T-helper 17 cell (primary cell): Measurements from ENCODE around the gene FTO. TPM values are rescaled to one million over a fixed set of nuclear protein-coding genes. Genes with fewer than 3 reads are reported as not detected.
"Not testable (repeated sequence)": the region's sequence is repeated elsewhere in the genome, so short reads cannot be mapped to it uniquely, and the experiment has no call there.

Experiments used
- ATAC-seq: fragments of 150-1000 bp; cut with Tn5 transposase; 2 replicates; pipeline ENCODE4 v1.10.0; 2021; ENCODE audit warnings: mild to moderate bottlenecking, moderate library complexity
- DNase-seq, 3 donors: peaks; one replicate each; pipeline versions ENCODE4 v3.0.0 to v3.0.0-alpha.2; 2020 to 2021
- H3K9me3 ChIP-seq: one replicate; pipeline ENCODE4 v1.7.0; 2013; ENCODE audit warnings: low read length, mild to moderate bottlenecking; ENCODE audit not compliant: control insufficient read depth, poor library complexity, severe bottlenecking
- H3K27ac Mint-ChIP-seq: one replicate; pipeline ENCODE4 v1.8.0; 2022; ENCODE audit warnings: mild to moderate bottlenecking, moderate library complexity, mixed read lengths
- H3K27me3 Mint-ChIP-seq: one replicate; pipeline ENCODE4 v1.8.0; 2022; ENCODE audit warnings: mixed read lengths
- H3K36me3 Mint-ChIP-seq: one replicate; pipeline ENCODE4 v1.8.0; 2022; ENCODE audit warnings: low read depth, mixed read lengths
- H3K4me1 Mint-ChIP-seq: one replicate; pipeline ENCODE4 v1.8.0; 2022; ENCODE audit warnings: mild to moderate bottlenecking, mixed read lengths
- H3K4me3 Mint-ChIP-seq: one replicate; pipeline ENCODE4 v1.8.0; 2022; ENCODE audit warnings: mild to moderate bottlenecking, moderate library complexity, mixed read lengths
- total RNA-seq, 4 donors: library from RNA in 2 of 4; stranded (reverse) in 2 of 4; gene quantifications; one replicate each; pipeline ENCODE4 v1.2.3 and lab custom pipeline; 2022 to 2026

The FTO gene
- total RNA-seq, 2 donors from 2014 or later: 53.0 to 53.3 TPM

GRCh38 chr16:53836680-53837079 is 132.7 kb downstream of the FTO start:
- no peaks in the 10 kb centered on the region for H3K27me3 Mint-ChIP-seq

GRCh38 chr16:53837426-53837825 is 133.5 kb downstream of the FTO start:
- Mint-ChIP-seq H3K36me3 (peaks cover 6% of the 10 kb centered on the region), H3K4me3 (no peak overlapping the region), H3K27ac (no peak overlapping the region), H3K27me3 (no peaks in the 10 kb centered on the region), H3K4me1 (peaks cover 6% of the 10 kb centered on the region)
- DNase-seq (no peak), ATAC-seq (no peak)
- no peaks in the 10 kb centered on the region for H3K9me3 ChIP-seq

More at GRCh38 chr16:53836680-53837079, 132.7 kb downstream of the FTO start:
- Mint-ChIP-seq H3K36me3 (peaks cover 8% of the 10 kb centered on the region), H3K4me1 (peaks cover 6% of the 10 kb centered on the region), H3K4me3 (no peak overlapping the region), H3K27ac (no peak overlapping the region)
- DNase-seq: no peak
- ATAC-seq: no peak
- no peaks in the 10 kb centered on the region for H3K9me3 ChIP-seq

- Mint-ChIP-seq H3K4me3 (no peak overlapping the region), H3K36me3 (peaks cover 6% of the 10 kb centered on the region), H3K27ac (no peak overlapping the region), H3K4me1 (peaks cover 6% of the 10 kb centered on the region), H3K27me3 (no peaks in the 10 kb centered on the region)
- ATAC-seq (no peak), DNase-seq (no peak)
- no peaks in the 10 kb centered on the region for H3K9me3 ChIP-seq
These were observed 135.2 kb downstream of the FTO start for GRCh38 chr16:53839150-53839549.

- H3K36me3 Mint-ChIP-seq: peaks cover 8% of the 10 kb centered on the region
- no peaks in the 10 kb centered on the region for H3K9me3 ChIP-seq
- H3K27me3 Mint-ChIP-seq: no peaks in the 10 kb centered on the region
- peaks cover 3% of the 10 kb centered on the region for H3K4me1 Mint-ChIP-seq
- no peak overlapping the region for H3K4me3 Mint-ChIP-seq
- ATAC-seq (no peak), DNase-seq (no peak)
- no peak overlapping the region for H3K27ac Mint-ChIP-seq
These were observed 136.5 kb downstream of the FTO start for GRCh38 chr16:53840456-53840855.

- H3K36me3 Mint-ChIP-seq: peaks cover 10% of the 10 kb centered on the region
- no peaks in the 10 kb centered on the region for H3K4me1 Mint-ChIP-seq
- DNase-seq (no peak), ATAC-seq (no peak)
- H3K4me3 Mint-ChIP-seq: no peak overlapping the region
- no peaks in the 10 kb centered on the region for H3K9me3 ChIP-seq
- H3K27me3 Mint-ChIP-seq: no peaks in the 10 kb centered on the region
- H3K27ac Mint-ChIP-seq: no peak overlapping the region
These were observed 137.9 kb downstream of the FTO start for GRCh38 chr16:53841884-53842283.

GRCh38 chr16:53843084-53843483 is 139.1 kb downstream of the FTO start:
- no peak for ATAC-seq

GRCh38 chr16:53844804-53845203 is 140.8 kb downstream of the FTO start:
- ATAC-seq: no peak
- Mint-ChIP-seq H3K27me3 (no peaks in the 10 kb centered on the region), H3K4me3 (no peak overlapping the region), H3K36me3 (peaks cover 7% of the 10 kb centered on the region), H3K27ac (no peak overlapping the region), H3K4me1 (peaks cover 4% of the 10 kb centered on the region)
- no peaks in the 10 kb centered on the region for H3K9me3 ChIP-seq
- no peak for DNase-seq

More at GRCh38 chr16:53843084-53843483, 139.1 kb downstream of the FTO start:
- Mint-ChIP-seq H3K4me1 (no peaks in the 10 kb centered on the region), H3K27me3 (no peaks in the 10 kb centered on the region), H3K4me3 (no peak overlapping the region), H3K27ac (peak overlapping the region; percentile 21), H3K36me3 (peaks cover 7% of the 10 kb centered on the region)
- DNase-seq: no peak
- H3K9me3 ChIP-seq: no peaks in the 10 kb centered on the region

GRCh38 chr16:53846549-53846948 is 142.6 kb downstream of the FTO start:
- not testable (repeated sequence) for DNase-seq, H3K27ac Mint-ChIP-seq, H3K36me3 Mint-ChIP-seq, H3K9me3 ChIP-seq, H3K4me1 Mint-ChIP-seq, H3K27me3 Mint-ChIP-seq, ATAC-seq, H3K4me3 Mint-ChIP-seq

GRCh38 chr16:53846971-53847370 is 143.0 kb downstream of the FTO start:
- ATAC-seq (no peak), DNase-seq (no peak)
- H3K4me1 Mint-ChIP-seq: peaks cover 4% of the 10 kb centered on the region
- no peaks in the 10 kb centered on the region for H3K9me3 ChIP-seq
- no peaks in the 10 kb centered on the region for H3K27me3 Mint-ChIP-seq
- peak overlapping the region; percentile 45 for H3K27ac Mint-ChIP-seq
- H3K36me3 Mint-ChIP-seq: peaks cover 7% of the 10 kb centered on the region
- no peak overlapping the region for H3K4me3 Mint-ChIP-seq

- H3K27ac Mint-ChIP-seq: peak overlapping the region; percentile 45
- H3K4me3 Mint-ChIP-seq: no peak overlapping the region
- no peak for ATAC-seq
These were observed 144.5 kb downstream of the FTO start for GRCh38 chr16:53848277-53848942.

GRCh38 chr16:53848950-53849349 is 145.0 kb downstream of the FTO start:
- DNase-seq: no peak
- Mint-ChIP-seq H3K27ac (peak overlapping the region; percentile 45), H3K36me3 (peaks cover 7% of the 10 kb centered on the region)

More at GRCh38 chr16:53848277-53848942, 144.5 kb downstream of the FTO start:
- no peak for DNase-seq
- Mint-ChIP-seq H3K27me3 (no peaks in the 10 kb centered on the region), H3K4me1 (peaks cover 4% of the 10 kb centered on the region), H3K36me3 (peaks cover 7% of the 10 kb centered on the region)
- H3K9me3 ChIP-seq: no peaks in the 10 kb centered on the region

GRCh38 chr16:53849585-53849984 is 145.6 kb downstream of the FTO start:
- no peak overlapping the region for H3K4me3 Mint-ChIP-seq
- peaks cover 4% of the 10 kb centered on the region for H3K4me1 Mint-ChIP-seq
- H3K9me3 ChIP-seq: no peaks in the 10 kb centered on the region
- peak overlapping the region; percentile 45 for H3K27ac Mint-ChIP-seq
- ATAC-seq (no peak), DNase-seq (no peak)
- H3K27me3 Mint-ChIP-seq: no peaks in the 10 kb centered on the region
- peaks cover 7% of the 10 kb centered on the region for H3K36me3 Mint-ChIP-seq

More at GRCh38 chr16:53848950-53849349, 145.0 kb downstream of the FTO start:
- Mint-ChIP-seq H3K27me3 (no peaks in the 10 kb centered on the region), H3K4me1 (peaks cover 4% of the 10 kb centered on the region), H3K4me3 (no peak overlapping the region)
- no peaks in the 10 kb centered on the region for H3K9me3 ChIP-seq
- no peak for ATAC-seq

GRCh38 chr16:53849994-53850393 is 146.0 kb downstream of the FTO start:
- Mint-ChIP-seq H3K27ac (no peak overlapping the region), H3K4me1 (peaks cover 4% of the 10 kb centered on the region), H3K27me3 (no peaks in the 10 kb centered on the region), H3K4me3 (no peak overlapping the region), H3K36me3 (peaks cover 5% of the 10 kb centered on the region)
- no peaks in the 10 kb centered on the region for H3K9me3 ChIP-seq
- ATAC-seq: no peak
- DNase-seq: no peak

- no peaks in the 10 kb centered on the region for H3K9me3 ChIP-seq
- no peaks in the 10 kb centered on the region for H3K27me3 Mint-ChIP-seq
- H3K36me3 Mint-ChIP-seq: no peaks in the 10 kb centered on the region
- H3K4me1 Mint-ChIP-seq: peaks cover 4% of the 10 kb centered on the region
- no peak for DNase-seq
- H3K4me3 Mint-ChIP-seq: no peak overlapping the region
- no peak overlapping the region for H3K27ac Mint-ChIP-seq
- no peak for ATAC-seq
These were observed 148.7 kb downstream of the FTO start for GRCh38 chr16:53852678-53853077.
